ENCODE results near the gene HAGH.
A peak's percentile ranks its signal among the peaks of the same experiment; 100 is the strongest.
"Not testable (repeated sequence)": the region's sequence is repeated elsewhere in the genome, so short reads cannot be mapped to it uniquely, and the experiment has no call there.

Gene HAGH

GRCh38 chr16:1826691-1827573 lies at the start of gene HAGH, which contains the start of gene FAHD1:
Gene HAGH (minus strand): TSS chr16:1826825. CDS start chr16:1826787, 38 bp downstream.
Gene FAHD1 (plus strand): TSS chr16:1827206. CDS start chr16:1827239, 33 bp downstream.
- peak; percentile 95 for DNase-seq (ENCODE audit: low read depth)
- TF ChIP-seq POLR2A (IDR thresholded peaks at IDR 0.05; ENCODE audit: extremely low read depth, insufficient read length): peak; percentile 46
- no peak for TF ChIP-seq CTCF (IDR thresholded peaks at IDR 0.05; ENCODE audit: low read depth, low read length)
- TF ChIP-seq MAX (IDR thresholded peaks at IDR 0.05; ENCODE audit: low read depth, low read length): peak; percentile 95
- peak; percentile 75 for TF ChIP-seq MYC (IDR thresholded peaks at IDR 0.05; ENCODE audit: low read depth, low read length)
- H3K4me3 ChIP-seq (ENCODE audit: low read depth, low read length): peak within 1 kb of the TSS; percentile 96

- H3K4me3 ChIP-seq (ENCODE audit: low read depth, low read length); DNase-seq (ENCODE audit: low read depth): not testable (repeated sequence)
Observed at GRCh38 chr16:1876066-1876465, 49.4 kb upstream of the HAGH start.

DNA sequence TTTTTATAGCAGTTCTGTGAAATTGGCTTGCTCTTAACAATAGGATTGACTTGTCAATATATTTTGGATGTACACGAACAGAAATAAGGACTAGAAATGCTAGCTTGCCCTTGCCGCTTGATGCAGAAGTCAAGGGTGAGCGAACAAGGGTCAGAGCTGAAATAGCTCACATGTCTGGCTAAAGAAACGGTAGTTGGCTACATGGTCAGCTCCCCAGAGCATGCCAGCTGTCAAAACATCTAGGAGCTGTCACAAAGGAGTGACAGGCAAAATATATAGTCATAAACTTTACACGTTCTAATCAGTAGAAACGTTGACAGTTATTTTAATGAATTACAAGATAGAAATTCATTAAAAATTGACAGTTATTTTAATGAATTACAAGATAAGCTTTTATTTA lies 48.2 kb upstream of the HAGH start:
- TF ChIP-seq MYC (IDR thresholded peaks at IDR 0.05; ENCODE audit: low read depth, low read length) (no peak), CTCF (IDR thresholded peaks at IDR 0.05; ENCODE audit: low read depth, low read length) (no peak), POLR2A (IDR thresholded peaks at IDR 0.05; ENCODE audit: extremely low read depth, insufficient read length) (no peak), MAX (IDR thresholded peaks at IDR 0.05; ENCODE audit: low read depth, low read length) (no peak)
- DNase-seq (ENCODE audit: low read depth): no peak
- no peak overlapping the region for H3K4me3 ChIP-seq (ENCODE audit: low read depth, low read length)

- no peak for DNase-seq (ENCODE audit: low read depth)
- no peak within 1 kb of the TSS for H3K4me3 ChIP-seq (ENCODE audit: low read depth, low read length)
- no peak for TF ChIP-seq MAX (IDR thresholded peaks at IDR 0.05; ENCODE audit: low read depth, low read length)
- no peak for TF ChIP-seq MYC (IDR thresholded peaks at IDR 0.05; ENCODE audit: low read depth, low read length)
- TF ChIP-seq CTCF (IDR thresholded peaks at IDR 0.05; ENCODE audit: low read depth, low read length): no peak
- TF ChIP-seq POLR2A (IDR thresholded peaks at IDR 0.05; ENCODE audit: extremely low read depth, insufficient read length): no peak
Observed at GRCh38 chr16:1871974-1872635, 45.5 kb upstream of the HAGH start, which contains the start of gene MEIOB. Gene MEIOB (minus strand): TSS chr16:1872164. CDS start chr16:1868175, 3,989 bp downstream.

DNA sequence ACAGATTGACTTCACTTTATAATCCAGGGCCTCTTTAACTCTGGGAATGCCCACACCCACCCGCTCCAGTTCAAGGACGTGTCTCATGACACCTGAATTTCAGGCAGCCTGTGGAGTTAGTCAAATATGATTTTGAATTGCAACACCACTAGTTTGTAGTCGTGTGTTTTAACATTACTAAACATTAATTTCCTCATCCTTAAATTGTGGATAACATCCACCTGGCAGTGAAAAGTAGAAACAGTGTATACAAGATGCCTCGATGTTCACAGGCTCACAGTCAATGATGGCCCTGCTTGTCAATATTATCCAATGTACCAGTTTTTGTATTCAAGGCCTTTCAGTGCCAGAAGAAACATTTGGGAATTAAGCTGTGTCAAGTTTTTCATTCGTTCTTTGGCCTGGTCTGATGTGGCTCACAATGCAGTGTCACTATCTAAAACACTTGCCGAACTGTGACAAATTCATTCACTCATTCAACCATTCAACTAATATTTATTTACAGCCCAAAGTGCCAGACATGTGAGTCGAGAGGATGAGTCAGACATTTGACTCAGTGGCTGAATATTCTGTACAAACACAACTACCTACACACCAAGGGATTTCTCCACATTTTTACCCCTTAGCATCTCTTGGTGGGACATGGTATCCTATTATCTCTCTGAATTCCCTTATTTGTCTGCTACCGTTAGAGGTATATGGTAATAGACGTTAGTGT lies 43.9 kb upstream of the HAGH start:
- no peak overlapping the region for H3K4me3 ChIP-seq (ENCODE audit: low read depth, low read length)
- no peak for DNase-seq (ENCODE audit: low read depth)
- TF ChIP-seq POLR2A (IDR thresholded peaks at IDR 0.05; ENCODE audit: extremely low read depth, insufficient read length) (no peak), CTCF (IDR thresholded peaks at IDR 0.05; ENCODE audit: low read depth, low read length) (no peak), MAX (IDR thresholded peaks at IDR 0.05; ENCODE audit: low read depth, low read length) (no peak), MYC (IDR thresholded peaks at IDR 0.05; ENCODE audit: low read depth, low read length) (no peak)
